ENCODE data around the gene PACRG. TPM values are rescaled to one million over a fixed set of nuclear protein-coding genes. Genes with fewer than 3 reads are reported as not detected.

PACRG gene
- polyA plus RNA-seq, 1 of the 3 experiments (the other 2 are of a cell fraction): 0.56 TPM

DNA sequence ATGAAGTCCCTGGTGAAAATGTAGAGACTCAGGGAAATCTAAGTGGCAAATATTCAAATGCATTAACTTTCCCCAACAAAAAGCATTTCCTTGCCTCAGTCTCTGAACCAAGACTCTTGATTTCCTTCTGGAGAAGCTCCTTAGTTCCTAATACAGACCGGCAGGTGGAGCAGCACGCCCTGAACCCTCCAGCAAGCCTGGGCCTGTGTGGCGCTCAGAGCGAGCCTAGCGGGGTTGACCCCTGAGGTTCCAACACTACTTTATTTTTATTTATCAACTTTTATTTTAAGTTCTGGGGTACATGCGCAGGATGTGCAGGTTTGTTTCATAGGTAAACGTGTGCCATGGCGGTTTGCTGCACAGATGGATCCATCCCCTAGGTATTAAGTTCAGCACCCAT is 50.8 kb downstream of the PACRG start (continued):
- TF ChIP-seq, protein P1, sequence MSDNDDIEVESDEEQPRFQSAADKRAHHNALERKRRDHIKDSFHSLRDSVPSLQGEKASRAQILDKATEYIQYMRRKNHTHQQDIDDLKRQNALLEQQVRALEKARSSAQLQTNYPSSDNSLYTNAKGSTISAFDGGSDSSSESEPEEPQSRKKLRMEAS (IDR thresholded peaks at IDR 0.05; ENCODE audit: low read depth): no peak
- TF ChIP-seq MXI1 (IDR thresholded peaks at IDR 0.05; ENCODE audit: low read depth, low read length): no peak
- no peak for TF ChIP-seq MEF2A (IDR thresholded peaks at IDR 0.05; ENCODE audit: borderline replicate concordance, low read depth)
- no peak for TF ChIP-seq GABPA (IDR thresholded peaks at IDR 0.05; ENCODE audit: low read depth)
- TF ChIP-seq, protein P2, sequence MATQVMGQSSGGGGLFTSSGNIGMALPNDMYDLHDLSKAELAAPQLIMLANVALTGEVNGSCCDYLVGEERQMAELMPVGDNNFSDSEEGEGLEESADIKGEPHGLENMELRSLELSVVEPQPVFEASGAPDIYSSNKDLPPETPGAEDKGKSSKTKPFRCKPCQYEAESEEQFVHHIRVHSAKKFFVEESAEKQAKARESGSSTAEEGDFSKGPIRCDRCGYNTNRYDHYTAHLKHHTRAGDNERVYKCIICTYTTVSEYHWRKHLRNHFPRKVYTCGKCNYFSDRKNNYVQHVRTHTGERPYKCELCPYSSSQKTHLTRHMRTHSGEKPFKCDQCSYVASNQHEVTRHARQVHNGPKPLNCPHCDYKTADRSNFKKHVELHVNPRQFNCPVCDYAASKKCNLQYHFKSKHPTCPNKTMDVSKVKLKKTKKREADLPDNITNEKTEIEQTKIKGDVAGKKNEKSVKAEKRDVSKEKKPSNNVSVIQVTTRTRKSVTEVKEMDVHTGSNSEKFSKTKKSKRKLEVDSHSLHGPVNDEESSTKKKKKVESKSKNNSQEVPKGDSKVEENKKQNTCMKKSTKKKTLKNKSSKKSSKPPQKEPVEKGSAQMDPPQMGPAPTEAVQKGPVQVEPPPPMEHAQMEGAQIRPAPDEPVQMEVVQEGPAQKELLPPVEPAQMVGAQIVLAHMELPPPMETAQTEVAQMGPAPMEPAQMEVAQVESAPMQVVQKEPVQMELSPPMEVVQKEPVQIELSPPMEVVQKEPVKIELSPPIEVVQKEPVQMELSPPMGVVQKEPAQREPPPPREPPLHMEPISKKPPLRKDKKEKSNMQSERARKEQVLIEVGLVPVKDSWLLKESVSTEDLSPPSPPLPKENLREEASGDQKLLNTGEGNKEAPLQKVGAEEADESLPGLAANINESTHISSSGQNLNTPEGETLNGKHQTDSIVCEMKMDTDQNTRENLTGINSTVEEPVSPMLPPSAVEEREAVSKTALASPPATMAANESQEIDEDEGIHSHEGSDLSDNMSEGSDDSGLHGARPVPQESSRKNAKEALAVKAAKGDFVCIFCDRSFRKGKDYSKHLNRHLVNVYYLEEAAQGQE (IDR thresholded peaks at IDR 0.05; ENCODE audit: low read depth, low read length): no peak
- no peak for TF ChIP-seq RFX5 (IDR thresholded peaks at IDR 0.05; ENCODE audit: low read length)
- TF ChIP-seq GATA2 (CRISPR knock-in tag; IDR thresholded peaks at IDR 0.05): no peak
- no peak for TF ChIP-seq JUND (IDR thresholded peaks at IDR 0.05)
- no peak for TF ChIP-seq CHD2 (IDR thresholded peaks at IDR 0.05; ENCODE audit: low read length, partially characterized antibody)
- no peak for TF ChIP-seq TCF12 (IDR thresholded peaks at IDR 0.05)

DNA sequence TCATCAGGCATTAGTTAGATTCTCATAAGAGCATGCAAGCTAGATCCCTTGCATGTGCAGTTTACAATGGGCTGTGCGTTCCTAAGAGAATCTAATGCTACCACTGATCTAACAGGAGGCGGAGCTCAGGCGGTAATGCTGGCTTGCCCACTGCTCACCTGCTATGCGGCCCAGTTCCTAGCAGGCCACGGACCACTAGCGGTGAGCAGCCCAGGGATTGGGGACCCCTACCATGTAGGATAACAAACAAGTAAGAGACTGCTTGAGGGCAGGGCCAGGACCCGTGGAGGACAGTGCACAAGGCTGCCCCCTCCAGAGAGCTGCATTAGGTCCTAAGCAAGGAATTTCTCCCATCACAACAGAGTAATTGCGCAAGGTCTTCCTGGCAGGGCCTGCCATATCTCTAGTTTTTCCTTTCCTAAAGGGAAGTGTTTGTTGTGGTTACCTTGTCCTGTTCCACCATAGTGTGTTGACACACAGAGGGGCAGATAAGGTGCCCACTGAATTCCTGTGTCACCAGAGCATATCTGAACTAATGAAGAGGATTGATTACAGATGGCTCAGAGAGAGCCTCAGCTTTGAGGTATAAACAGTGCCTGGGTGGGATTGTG is 58.0 kb downstream of the PACRG start:
- no peak for DNase-seq
- Histone ChIP-seq H3K9me3 (peaks cover 5% of the 10 kb centered on the region), H3K4me1 (ENCODE audit: control insufficient read depth in 1 of 2, insufficient read depth in 2 of 2, low read depth in 1 of 2, low read length in 1 of 2) (no peaks in the 10 kb centered on the region), H3K9me2 (no peaks in the 10 kb centered on the region), H3K9ac (no peak overlapping the region), H3K27me3 (ENCODE audit: insufficient read depth) (no peaks in the 10 kb centered on the region), H3F3A (replicated peaks; ENCODE audit: insufficient read depth) (no peaks in the 10 kb centered on the region), H3K79me2 (ENCODE audit: insufficient read depth) (no peaks in the 10 kb centered on the region), H3K4me2 (no peak overlapping the region), H3K4me3 (ENCODE audit: low read depth in 2 of 2, low read length in 1 of 2) (no peak overlapping the region), H4K20me1 (ENCODE audit: insufficient read depth) (no peaks in the 10 kb centered on the region), H3K27ac (ENCODE audit: low read depth in 2 of 2, low read length in 1 of 2) (no peak overlapping the region), H3K36me3 (replicated peaks in 1 of 2; ENCODE audit: control insufficient read depth in 1 of 2, insufficient read depth in 2 of 2, low read length in 1 of 2) (no peaks in the 10 kb centered on the region), H2AFZ (ENCODE audit: low read depth) (no peak overlapping the region)
- POLR2A ChIA-PET: no interaction called here
- TF ChIP-seq TAF1 (IDR thresholded peaks at IDR 0.05; ENCODE audit: borderline replicate concordance, low read depth, low read length): no peak
- TF ChIP-seq, protein P3, sequence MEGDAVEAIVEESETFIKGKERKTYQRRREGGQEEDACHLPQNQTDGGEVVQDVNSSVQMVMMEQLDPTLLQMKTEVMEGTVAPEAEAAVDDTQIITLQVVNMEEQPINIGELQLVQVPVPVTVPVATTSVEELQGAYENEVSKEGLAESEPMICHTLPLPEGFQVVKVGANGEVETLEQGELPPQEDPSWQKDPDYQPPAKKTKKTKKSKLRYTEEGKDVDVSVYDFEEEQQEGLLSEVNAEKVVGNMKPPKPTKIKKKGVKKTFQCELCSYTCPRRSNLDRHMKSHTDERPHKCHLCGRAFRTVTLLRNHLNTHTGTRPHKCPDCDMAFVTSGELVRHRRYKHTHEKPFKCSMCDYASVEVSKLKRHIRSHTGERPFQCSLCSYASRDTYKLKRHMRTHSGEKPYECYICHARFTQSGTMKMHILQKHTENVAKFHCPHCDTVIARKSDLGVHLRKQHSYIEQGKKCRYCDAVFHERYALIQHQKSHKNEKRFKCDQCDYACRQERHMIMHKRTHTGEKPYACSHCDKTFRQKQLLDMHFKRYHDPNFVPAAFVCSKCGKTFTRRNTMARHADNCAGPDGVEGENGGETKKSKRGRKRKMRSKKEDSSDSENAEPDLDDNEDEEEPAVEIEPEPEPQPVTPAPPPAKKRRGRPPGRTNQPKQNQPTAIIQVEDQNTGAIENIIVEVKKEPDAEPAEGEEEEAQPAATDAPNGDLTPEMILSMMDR (IDR thresholded peaks at IDR 0.05): no peak
- CTCF ChIA-PET: no interaction called here
- WGBS (ENCODE audit: low lambda C conversion rate): 54% methylated on average over 8 of the region's 8 CpGs
